IMR-90 (cell line): ENCODE data around the gene ATP23. TPM values are rescaled to one million over a fixed set of nuclear protein-coding genes. Genes with fewer than 3 reads are reported as not detected.

Experiments used
- ATAC-seq: fragments of 200-7000 bp; cut with Tn5 transposase; 2 replicates; pipeline ENCODE4 v1.9.1; 2020; ENCODE audit warnings: low read depth, mild to moderate bottlenecking, moderate library complexity
- BruUV-seq: library from RNA; stranded (reverse); fragments of 400-500 nt; replicated peaks from 2 replicates; lab custom pipeline; 2021; lab: Mats Ljungman, UMichigan
- CTCF ChIA-PET: fragments of 300-600 bp; formaldehyde crosslinking; extraction: SDS; loops from one replicate; lab custom pipeline; 2021; ENCODE audit warnings: antibody characterized with exemption; lab: Yijun Ruan, JAX
- POLR2A ChIA-PET: fragments of 300-600 bp; sonication (Branson Sonifier 250); formaldehyde crosslinking; loops from one replicate; lab custom pipeline; 2022; ENCODE audit warnings: antibody characterized with exemption; ENCODE audit not compliant: unreplicated experiment; lab: Charles Lee
- DNase-seq: peaks from one replicate; pipeline ENCODE4 v3.0.0; 2013
- H2AFZ ChIP-seq: replicated peaks from 2 replicates; pipeline ENCODE3; 2013; ENCODE audit warnings: low read length, mild to moderate bottlenecking; ENCODE audit not compliant: poor library complexity
- H2AK5ac ChIP-seq: 2 replicates; pipeline ENCODE4 v1.6.1; 2013; ENCODE audit warnings: low read depth, low read length, inconsistent platforms
- H2AK9ac ChIP-seq: replicated peaks from 2 replicates; pipeline ENCODE3; 2013; ENCODE audit warnings: mild to moderate bottlenecking, low read depth, low read length, moderate library complexity; ENCODE audit not compliant: poor library complexity
- H2BK120ac ChIP-seq: 2 replicates; pipeline ENCODE4 v1.6.1; 2013; ENCODE audit warnings: low read depth, low read length, inconsistent platforms
- H2BK15ac ChIP-seq: 3 replicates; pipeline ENCODE4 v1.6.1; 2013; ENCODE audit warnings: low read depth, low read length, inconsistent platforms
- H2BK20ac ChIP-seq: 2 replicates; pipeline ENCODE4 v1.6.1; 2013; ENCODE audit warnings: low read depth, mild to moderate bottlenecking, inconsistent platforms, low read length, moderate library complexity
- H2BK5ac ChIP-seq: 2 replicates; pipeline ENCODE4 v1.6.1; 2013; ENCODE audit warnings: mild to moderate bottlenecking, low read depth, low read length, inconsistent platforms; ENCODE audit not compliant: poor library complexity, severe bottlenecking
- H3K14ac ChIP-seq: replicated peaks from 2 replicates; pipeline ENCODE4 v1.6.1; 2013; ENCODE audit warnings: low read depth, low read length, inconsistent platforms
- H3K18ac ChIP-seq: 2 replicates; pipeline ENCODE4 v1.6.1; 2013; ENCODE audit warnings: low read depth, low read length, control low read depth
- H3K23ac ChIP-seq: 2 replicates; pipeline ENCODE4 v1.6.1; 2013; ENCODE audit warnings: low read depth, low read length, inconsistent platforms
- H3K27ac ChIP-seq: 2 replicates; pipeline ENCODE4 v1.5.1; 2013; ENCODE audit warnings: mild to moderate bottlenecking, control low read depth, low read length; ENCODE audit not compliant: insufficient read depth
- H3K27me3 ChIP-seq: 2 replicates; pipeline ENCODE4 v1.6.1; 2013; ENCODE audit warnings: low read length; ENCODE audit not compliant: control insufficient read depth, insufficient read depth
- H3K36me3 ChIP-seq: 2 replicates; pipeline ENCODE4 v1.6.1; 2013; ENCODE audit warnings: low read length, mixed read lengths; ENCODE audit not compliant: control insufficient read depth, insufficient read depth
- H3K4ac ChIP-seq: 2 replicates; pipeline ENCODE4 v1.6.1; 2013; ENCODE audit warnings: low read depth, low read length, inconsistent platforms
- H3K4me1 ChIP-seq: 2 replicates; pipeline ENCODE4 v1.6.1; 2013; ENCODE audit warnings: low read length, mixed read lengths; ENCODE audit not compliant: control insufficient read depth, insufficient read depth
- H3K4me2 ChIP-seq: 2 replicates; pipeline ENCODE4 v1.6.1; 2013; ENCODE audit warnings: low read depth, mild to moderate bottlenecking, control low read depth, low read length, moderate library complexity
- H3K4me3 ChIP-seq: 2 replicates; pipeline ENCODE4 v1.5.1; 2013; ENCODE audit warnings: low read depth, mild to moderate bottlenecking, control low read depth, low read length, moderate library complexity; ENCODE audit not compliant: insufficient read depth
- H3K56ac ChIP-seq: 2 replicates; pipeline ENCODE4 v1.6.1; 2013; ENCODE audit warnings: low read length, inconsistent platforms; ENCODE audit not compliant: insufficient read depth; ENCODE audit errors: extremely low read depth
- H3K79me1 ChIP-seq, 2 experiments: 2 replicates each; pipeline ENCODE4 v1.6.1; 2013; ENCODE audit warnings: low read length in 2 of 2, inconsistent platforms in 1 of 2, low read depth in 1 of 2
- H3K9ac ChIP-seq: 2 replicates; pipeline ENCODE4 v1.6.1; 2013; ENCODE audit warnings: low read depth, low read length, control low read depth
- H3K9me1 ChIP-seq: 2 replicates; pipeline ENCODE4 v1.6.1; 2013; ENCODE audit warnings: low read length, inconsistent platforms; ENCODE audit not compliant: insufficient read depth
- H3K9me3 ChIP-seq: 2 replicates; pipeline ENCODE4 v1.6.1; 2013; ENCODE audit warnings: low read length; ENCODE audit not compliant: control insufficient read depth, insufficient read depth
- H4K20me1 ChIP-seq: 2 replicates; pipeline ENCODE4 v1.6.1; 2013; ENCODE audit warnings: low read length, inconsistent platforms; ENCODE audit not compliant: insufficient read depth
- H4K5ac ChIP-seq: 2 replicates; pipeline ENCODE4 v1.6.1; 2013; ENCODE audit warnings: mild to moderate bottlenecking, low read depth, low read length, control low read depth
- H4K8ac ChIP-seq, 2 experiments: 2 replicates each; pipeline ENCODE4 v1.6.1; 2013; ENCODE audit warnings: low read depth in 2 of 2, low read length in 2 of 2, control low read depth in 1 of 2, inconsistent platforms in 1 of 2
- H4K91ac ChIP-seq: 2 replicates; pipeline ENCODE4 v1.6.1; 2013; ENCODE audit warnings: low read depth, low read length, inconsistent platforms; ENCODE audit not compliant: insufficient read depth
- BHLHE40 ChIP-seq: fragments of 150-350 bp; IDR thresholded peaks from 2 replicates; pipeline ENCODE4 v1.6.1; 2016; ENCODE audit warnings: mild to moderate bottlenecking, low read depth, low read length
- CHD1 ChIP-seq: IDR thresholded peaks from 2 replicates; pipeline ENCODE4 v1.6.1; 2012; ENCODE audit warnings: low read depth, low read length, improper control_type of control experiment
- FOS ChIP-seq: fragments of 150-350 bp; IDR thresholded peaks from 2 replicates; pipeline ENCODE4 v1.6.1; 2016; ENCODE audit warnings: low read depth, low read length
- MXI1 ChIP-seq: IDR thresholded peaks from 2 replicates; pipeline ENCODE4 v1.6.1; 2012; ENCODE audit warnings: low read depth, mild to moderate bottlenecking, low read length, moderate library complexity, borderline replicate concordance
- NFE2L2 ChIP-seq: fragments of 150-350 bp; IDR thresholded peaks from 2 replicates; pipeline ENCODE4 v1.6.1; 2016; ENCODE audit warnings: low read depth, mild to moderate bottlenecking, low read length
- RAD21 ChIP-seq: IDR thresholded peaks from 2 replicates; pipeline ENCODE4 v1.6.1; 2012; ENCODE audit warnings: low read length, improper control_type of control experiment
- RCOR1 ChIP-seq: IDR thresholded peaks from 2 replicates; pipeline ENCODE4 v1.6.1; 2012; ENCODE audit warnings: mild to moderate bottlenecking, low read length, improper control_type of control experiment; ENCODE audit not compliant: insufficient replicate concordance
- RFX5 ChIP-seq: IDR thresholded peaks from 2 replicates; pipeline ENCODE4 v1.8.0; 2012; ENCODE audit warnings: low read depth, mild to moderate bottlenecking, low read length, moderate library complexity
- USF2 ChIP-seq: fragments of 150-350 bp; IDR thresholded peaks from 2 replicates; pipeline ENCODE4 v1.6.1; 2017; ENCODE audit warnings: mild to moderate bottlenecking, antibody characterized with exemption, low read length, low read depth
- WGBS, 2 experiments: methylation state at CpG; one replicate each; pipeline versions ENCODE4 v1.1.5 to v1.1.7; 2013; ENCODE audit warnings: missing lambda C conversion rate in 2 of 2; ENCODE audit not compliant: insufficient read length in 1 of 2; ENCODE audit errors: extremely low coverage in 2 of 2; 5-methylcytosine and 5-hydroxymethylcytosine counted together
- dilution Hi-C: fragments of 300-500 bp; cut with HindIII; formaldehyde crosslinking; loops from one replicate; pipeline ENCODE4 v1.14.3; 2018; ENCODE audit warnings: low sequenced_read_pairs; ENCODE audit not compliant: unreplicated experiment
- in situ Hi-C: fragments of 300-500 bp; cut with MboI; formaldehyde crosslinking; loops from 3 replicates; pipeline ENCODE4 v1.14.3; 2019; ENCODE audit warnings: low sequenced_read_pairs, inconsistent platforms, mixed read lengths
- intact Hi-C: fragments of 100-400 bp; cut with micrococcal nuclease; formaldehyde crosslinking; loops from 2 replicates; pipeline ENCODE4 v1.10.0; 2022
- polyA plus RNA-seq, 3 experiments: library from polyadenylated mRNA; depleted of rRNA; stranded (reverse); fragments of >200 nt; gene quantifications; 2 replicates each; pipeline ENCODE4 v1.2.3, GENCODE V29; 2012; ENCODE audit warnings: low replicate concordance in 1 of 3
- total RNA-seq: library from RNA; depleted of rRNA; stranded (reverse); fragments of >200 nt; gene quantifications from 2 replicates; pipeline ENCODE4 v1.2.3, GENCODE V29; 2012
- TF ChIP-seq, protein P1 (sequence below): conservative IDR thresholded peaks from 2 replicates; pipeline ENCODE4 v1.5.1; 2012; ENCODE audit warnings: mild to moderate bottlenecking, low read depth, low read length, improper control_type of control experiment

The ATP23 gene
- total and polyA plus RNA-seq, 2 of the 4 experiments (the other 2 are of a cell fraction), result 6.4 to 7.2 TPM

- no peak overlapping the region for H3K4me3 ChIP-seq
- no peak overlapping the region for H3K23ac ChIP-seq
- no peak overlapping the region for H4K91ac ChIP-seq
- H2BK15ac ChIP-seq, result no peak overlapping the region
- H2BK120ac ChIP-seq, result no peak overlapping the region
- no peaks in the 10 kb centered on the region for H3K9me1 ChIP-seq
- no peaks in the 10 kb centered on the region for H4K20me1 ChIP-seq
- no peak for DNase-seq
- no peak overlapping the region for H2BK5ac ChIP-seq
- no peak overlapping the region for H3K9ac ChIP-seq
- H3K18ac ChIP-seq, result no peak overlapping the region
- H2AK5ac ChIP-seq, result no peak overlapping the region
- no peak overlapping the region for H4K8ac ChIP-seq
- no peaks in the 10 kb centered on the region; the same call in 1 of the 2 replicates for H3K4me1 ChIP-seq
- no peak overlapping the region for H3K27ac ChIP-seq
- H3K9me3 ChIP-seq, result peaks cover 2% of the 10 kb centered on the region
- BruUV-seq, result no TSS peak
- no peak overlapping the region for H2BK20ac ChIP-seq
- no peaks in the 10 kb centered on the region for H3K36me3 ChIP-seq
- in situ Hi-C loops (loop anchor here (5.0 kb wide), 1 partner anchor 82 kb away; no protein-coding TSS in a partner anchor), intact Hi-C loops (no loop called here), dilution Hi-C loops (no loop called here)
- peaks cover 50% of the 10 kb centered on the region for H3K27me3 ChIP-seq
- H2AFZ ChIP-seq, result no peak overlapping the region
- 80% methylated on average over 1 of the region's 4 CpGs; no CpG with 5 or more reads in 1 of the 2 experiments for WGBS, 2 experiments
- no peak overlapping the region for H3K56ac ChIP-seq
- no peak overlapping the region for H4K5ac ChIP-seq
- no peak overlapping the region for H2AK9ac ChIP-seq
- CTCF ChIA-PET, result no interaction called here
- POLR2A ChIA-PET, result no interaction called here
- ATAC-seq, result no peak
- H3K4me2 ChIP-seq, result no peak overlapping the region
- TF ChIP-seq RCOR1, result no peak
- no peak for TF ChIP-seq RFX5
- TF ChIP-seq MXI1, result no peak
- no peak for TF ChIP-seq BHLHE40
- TF ChIP-seq NFE2L2, result no peak
- TF ChIP-seq, protein P1, sequence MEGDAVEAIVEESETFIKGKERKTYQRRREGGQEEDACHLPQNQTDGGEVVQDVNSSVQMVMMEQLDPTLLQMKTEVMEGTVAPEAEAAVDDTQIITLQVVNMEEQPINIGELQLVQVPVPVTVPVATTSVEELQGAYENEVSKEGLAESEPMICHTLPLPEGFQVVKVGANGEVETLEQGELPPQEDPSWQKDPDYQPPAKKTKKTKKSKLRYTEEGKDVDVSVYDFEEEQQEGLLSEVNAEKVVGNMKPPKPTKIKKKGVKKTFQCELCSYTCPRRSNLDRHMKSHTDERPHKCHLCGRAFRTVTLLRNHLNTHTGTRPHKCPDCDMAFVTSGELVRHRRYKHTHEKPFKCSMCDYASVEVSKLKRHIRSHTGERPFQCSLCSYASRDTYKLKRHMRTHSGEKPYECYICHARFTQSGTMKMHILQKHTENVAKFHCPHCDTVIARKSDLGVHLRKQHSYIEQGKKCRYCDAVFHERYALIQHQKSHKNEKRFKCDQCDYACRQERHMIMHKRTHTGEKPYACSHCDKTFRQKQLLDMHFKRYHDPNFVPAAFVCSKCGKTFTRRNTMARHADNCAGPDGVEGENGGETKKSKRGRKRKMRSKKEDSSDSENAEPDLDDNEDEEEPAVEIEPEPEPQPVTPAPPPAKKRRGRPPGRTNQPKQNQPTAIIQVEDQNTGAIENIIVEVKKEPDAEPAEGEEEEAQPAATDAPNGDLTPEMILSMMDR, result no peak
- TF ChIP-seq RAD21, result no peak
- TF ChIP-seq FOS, result no peak
- TF ChIP-seq USF2, result no peak
- TF ChIP-seq CHD1, result no peak
- H3K79me1 ChIP-seq, result no peaks in the 10 kb centered on the region; a peak in 1 of 4 replicates
- H3K4ac ChIP-seq, result no peak overlapping the region
- H3K14ac ChIP-seq, result no peak overlapping the region
Observed at GRCh38 chr12:57909611-57910010, 31.8 kb upstream of the ATP23 start.
